Measurements from ENCODE around the gene TTLL11.

TTLL11 gene

DNA sequence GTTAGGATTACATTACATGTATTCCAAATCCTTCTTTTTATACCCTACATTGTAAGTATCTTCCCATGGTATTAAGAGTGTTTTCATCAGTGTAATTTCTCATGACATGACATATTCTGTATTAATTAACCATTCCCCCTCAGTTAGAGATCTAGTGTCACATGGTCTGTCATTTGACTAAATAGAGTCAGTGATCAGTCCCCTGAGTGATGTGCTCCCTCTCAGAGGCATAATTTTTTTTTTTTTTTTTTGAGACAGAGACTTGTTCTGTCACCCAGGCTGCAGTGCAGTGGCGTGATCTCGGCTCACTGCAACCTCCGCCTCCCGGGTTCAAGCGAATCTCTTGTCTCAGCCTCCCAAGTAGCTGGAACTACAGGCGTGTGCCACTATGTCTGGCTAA lies 218.6 kb downstream of the TTLL11 start:
- no peak for DNase-seq

DNA sequence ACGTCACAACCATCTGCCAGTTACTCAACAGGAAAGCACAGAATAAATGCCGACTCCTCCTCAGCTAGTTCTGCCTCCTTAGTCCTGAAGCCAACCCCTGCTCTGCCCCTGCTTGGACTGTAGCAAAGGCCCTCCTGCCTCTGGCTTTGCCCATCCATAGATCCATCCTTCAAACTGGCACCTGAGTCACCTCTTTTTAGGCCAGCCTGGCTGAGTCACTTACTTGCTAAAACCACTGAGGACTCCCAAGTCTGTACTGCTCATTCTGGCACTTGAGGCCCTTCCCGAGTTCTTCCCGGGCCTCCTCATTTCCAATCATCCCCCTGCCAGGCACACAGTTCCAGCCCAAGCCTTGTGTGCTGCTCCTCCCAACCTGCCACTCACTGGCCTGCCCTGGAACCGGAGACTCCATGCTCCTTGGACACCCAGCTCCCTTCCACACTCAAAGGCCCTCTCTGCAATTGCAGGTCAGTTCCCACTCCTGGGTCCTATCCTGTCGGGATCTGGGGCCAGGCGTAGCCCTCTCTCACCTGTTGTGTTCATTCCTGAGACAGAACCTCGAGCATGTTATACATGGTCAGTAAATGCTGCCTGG lies 221.6 kb downstream of the TTLL11 start:
- no peak for DNase-seq

DNA sequence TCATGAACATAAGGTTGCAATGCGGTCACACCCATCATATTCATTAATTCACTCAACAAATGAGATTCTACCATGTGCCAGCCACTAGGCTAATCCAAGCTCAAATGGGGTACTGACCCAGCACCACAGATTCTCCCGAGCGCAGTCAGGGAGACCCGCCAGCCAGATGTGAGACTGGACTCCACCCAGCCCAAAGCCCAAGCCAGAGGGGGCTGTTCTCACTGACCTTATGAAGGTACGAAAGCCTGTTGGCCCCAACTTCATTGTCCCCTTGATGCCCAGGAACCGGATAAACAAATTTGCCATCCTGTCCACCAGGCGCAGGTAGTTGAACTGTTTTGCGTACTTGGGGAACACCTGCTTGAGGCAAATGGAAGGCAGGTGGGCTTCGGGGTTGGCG lies 222.8 kb downstream of the TTLL11 start:
- no peak for DNase-seq

DNA sequence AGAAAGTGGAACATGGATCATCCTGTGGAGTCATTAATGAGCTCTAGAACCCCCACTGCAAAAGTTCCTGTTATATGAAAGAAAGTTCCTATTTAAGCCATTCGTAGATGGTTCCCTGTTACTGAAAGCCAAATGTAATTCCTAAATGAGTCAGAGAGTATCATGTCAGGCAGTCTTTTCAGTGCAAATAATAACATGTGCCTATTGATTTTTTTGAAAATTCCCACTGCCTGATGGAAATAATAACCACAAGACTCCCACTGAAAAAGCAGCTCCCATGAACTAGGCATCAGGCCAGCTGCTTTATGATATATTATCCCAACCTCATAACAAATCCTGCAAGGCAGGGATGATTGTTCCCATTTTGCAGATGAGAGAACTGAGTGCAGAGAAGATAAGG lies 224.5 kb downstream of the TTLL11 start:
- DNase-seq, result peak in 2 of 4 experiments; percentile 16 to 32

DNA sequence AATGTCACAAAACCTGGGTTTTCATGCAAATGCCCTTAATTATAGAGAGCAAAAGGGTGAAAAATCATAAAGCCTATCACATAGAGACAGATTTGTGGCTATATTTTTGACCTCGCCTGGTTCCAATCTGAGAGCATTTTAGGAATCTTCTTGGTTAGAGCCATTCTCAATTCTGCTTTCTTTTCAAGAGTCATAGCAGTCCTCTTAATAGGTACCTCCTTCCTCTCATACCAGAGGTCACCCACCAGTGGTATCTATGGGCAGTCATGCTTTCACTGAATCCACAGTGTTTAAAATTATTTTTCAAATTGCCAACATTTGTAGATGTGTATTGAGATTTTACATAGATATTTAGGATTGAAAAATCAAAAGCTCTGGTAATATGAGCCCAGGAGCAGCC lies 226.2 kb downstream of the TTLL11 start:
- DNase-seq, result no peak

DNA sequence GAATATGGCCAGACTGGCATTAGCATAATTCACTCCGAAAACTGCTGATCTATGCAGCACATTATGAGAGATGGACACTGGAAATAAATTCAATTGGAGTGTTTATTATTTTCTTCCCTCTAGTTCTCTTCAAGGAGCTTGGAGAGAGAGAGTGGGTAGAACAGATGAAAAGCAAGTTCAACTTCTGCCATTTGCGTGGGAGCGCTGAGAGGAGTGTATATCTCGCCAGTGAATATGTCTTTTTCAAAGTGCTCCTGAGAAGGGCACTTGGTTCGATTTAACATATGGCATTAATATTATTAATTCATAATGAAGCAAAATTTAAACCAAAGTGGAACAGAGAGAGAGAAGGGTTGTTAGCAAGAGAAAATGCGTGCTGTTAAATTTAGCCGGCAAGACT lies 227.2 kb downstream of the TTLL11 start:
- no peak for DNase-seq

DNA sequence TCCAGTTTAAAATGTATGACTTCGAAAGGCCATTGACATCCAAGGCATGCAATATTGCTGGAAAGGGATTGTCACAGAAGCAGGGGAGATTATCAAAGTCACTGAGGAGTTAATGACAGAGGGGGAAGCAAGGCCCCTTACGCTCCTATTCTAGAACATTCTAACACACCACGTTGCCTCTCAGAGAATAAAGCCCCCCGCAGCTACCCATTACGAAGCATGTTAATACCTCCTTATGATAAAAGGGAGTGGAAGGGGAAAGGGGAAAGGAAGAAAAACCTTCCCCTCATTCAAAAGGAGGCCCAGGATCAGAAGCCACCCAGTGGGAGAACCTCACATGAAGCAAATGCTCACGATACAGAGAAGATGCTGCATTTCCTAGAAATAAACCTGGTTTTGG lies 228.0 kb downstream of the TTLL11 start:
- DNase-seq, result no peak

DNA sequence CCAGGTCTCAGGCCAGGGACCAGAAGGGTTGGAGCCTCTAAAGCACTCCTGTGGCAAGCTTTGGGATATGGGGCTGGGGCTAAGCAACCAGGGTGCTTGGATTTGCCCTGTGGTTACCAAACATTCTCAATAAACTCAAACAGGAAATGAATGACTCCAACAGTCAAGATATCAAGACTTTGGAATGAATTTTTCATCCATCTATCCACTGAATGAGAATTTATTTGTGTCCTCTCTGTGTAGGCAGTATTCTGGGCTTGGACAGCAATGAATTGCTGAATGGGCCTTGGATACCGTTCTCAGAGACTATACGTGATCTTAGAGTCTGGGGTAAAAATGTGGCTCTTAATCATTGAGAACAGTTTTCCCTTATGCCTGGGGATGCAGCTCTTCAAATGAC lies 229.2 kb downstream of the TTLL11 start:
- no peak for DNase-seq

DNA sequence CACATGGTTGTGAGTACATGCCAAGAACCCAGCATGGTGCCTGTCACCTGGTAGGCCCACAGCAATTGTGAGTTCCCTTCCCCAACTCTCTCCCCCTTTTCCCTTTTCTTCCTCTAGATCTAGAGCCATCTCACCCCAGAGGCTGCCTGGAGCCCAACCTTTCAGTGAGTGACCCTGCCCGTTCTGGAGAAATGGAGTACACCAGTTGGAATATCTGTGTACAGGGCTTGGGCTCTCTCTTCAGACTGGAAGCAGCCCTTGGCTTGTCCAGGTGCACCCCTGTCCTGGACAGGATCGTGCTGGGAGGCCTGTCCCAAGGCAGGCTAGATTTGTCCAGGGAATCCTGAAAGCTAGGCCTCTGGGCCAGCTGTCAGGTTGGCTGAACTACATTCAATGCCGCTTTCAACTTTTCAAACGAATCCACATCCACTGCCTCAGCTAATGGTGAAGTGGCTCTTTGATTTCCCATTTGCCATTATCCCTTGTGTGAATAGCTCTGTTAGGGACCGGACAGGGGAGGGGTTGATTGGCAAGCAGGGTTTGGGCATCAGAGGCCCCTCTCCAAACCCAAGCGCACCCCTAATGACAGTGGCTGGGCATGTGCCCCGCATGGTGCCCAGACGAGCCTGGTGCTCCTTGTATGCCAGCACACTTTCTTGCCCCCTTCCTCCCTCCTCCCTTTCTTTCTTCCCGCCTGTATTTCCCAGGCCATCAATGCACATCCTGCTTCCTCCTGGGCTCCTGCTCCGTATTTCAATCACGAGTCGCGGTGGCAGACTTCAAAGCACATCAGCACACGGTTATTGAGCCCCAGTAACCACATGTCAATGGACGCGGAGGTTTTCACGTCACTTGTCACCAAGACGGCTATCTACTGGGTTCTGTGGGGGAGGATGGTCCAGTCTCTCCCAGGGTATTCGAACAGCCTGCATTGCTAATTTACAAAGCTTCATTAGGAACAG lies 230.5 kb downstream of the TTLL11 start:
- DNase-seq, result no peak

DNA sequence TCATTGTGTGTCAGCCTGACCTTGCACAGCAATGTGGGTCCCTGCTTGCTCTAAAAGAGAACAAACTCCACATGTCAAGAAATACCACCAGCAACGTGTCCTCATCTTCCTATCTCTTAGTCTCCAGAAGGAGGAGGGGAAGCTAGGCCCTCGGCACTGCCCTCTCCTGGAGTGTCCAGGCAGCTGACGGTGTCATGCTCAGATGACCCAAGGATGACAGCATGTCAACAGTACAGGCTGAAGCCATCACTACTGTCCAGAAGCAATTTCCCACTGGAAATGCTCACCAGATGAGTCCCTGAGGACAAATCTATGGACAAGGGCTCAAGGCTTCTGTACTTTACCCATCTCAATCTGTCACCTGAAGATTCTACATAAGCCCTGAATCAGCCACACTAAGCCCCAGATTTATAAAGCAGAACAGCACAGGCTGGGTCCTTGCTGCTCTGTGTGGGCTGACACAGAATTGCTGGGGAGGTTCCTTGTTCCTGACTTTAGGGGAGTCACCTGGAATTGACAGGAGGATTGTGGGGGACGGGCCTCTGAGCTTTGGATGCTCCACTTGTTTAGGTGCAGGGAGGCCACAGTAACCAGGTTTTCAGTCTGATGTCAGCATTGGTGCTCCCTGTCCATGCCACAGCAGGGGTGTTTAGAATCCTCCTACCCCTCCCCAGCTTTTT lies 231.5 kb downstream of the TTLL11 start:
- DNase-seq, result peak; percentile 62 to 83 (median 74)

DNA sequence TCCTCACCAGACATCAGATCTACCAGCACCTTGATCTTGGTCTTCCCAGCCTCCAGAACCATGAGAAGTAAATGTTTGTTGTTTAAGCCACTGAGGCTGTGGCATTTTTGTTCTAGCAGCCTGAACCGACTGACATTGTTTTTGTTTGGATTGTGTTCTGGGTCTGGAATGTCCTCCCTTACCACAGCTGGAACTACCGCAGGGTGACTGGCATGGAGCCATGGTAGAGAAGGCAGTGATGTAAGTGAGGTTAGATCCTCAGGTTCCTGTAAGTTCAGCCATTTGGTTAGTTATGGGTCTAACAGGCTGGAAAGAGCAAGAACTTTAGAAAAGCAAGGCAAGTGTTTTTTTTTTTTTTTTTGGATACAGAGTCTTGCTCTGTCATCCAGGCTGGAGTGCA lies 232.4 kb downstream of the TTLL11 start:
- DNase-seq, result no peak

DNA sequence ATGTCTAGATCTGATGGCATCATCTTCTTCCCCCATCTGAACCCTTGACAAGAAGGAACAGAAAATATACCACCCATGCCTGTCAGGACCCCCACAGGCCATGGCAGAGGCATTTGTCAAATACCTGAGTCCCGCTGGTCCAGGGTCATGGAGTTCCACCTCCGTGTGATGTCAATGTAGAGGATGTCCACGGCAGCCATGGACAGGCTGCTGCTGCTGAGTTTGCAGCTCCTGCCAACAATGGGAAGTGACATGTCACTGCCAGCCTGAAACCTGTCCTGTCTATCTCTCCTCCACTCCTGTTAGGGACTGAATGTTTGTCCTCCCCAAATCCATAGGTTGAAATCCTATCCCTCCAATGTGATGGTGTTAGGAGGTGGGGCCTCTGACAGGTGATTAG lies 232.9 kb downstream of the TTLL11 start:
- no peak for DNase-seq

DNA sequence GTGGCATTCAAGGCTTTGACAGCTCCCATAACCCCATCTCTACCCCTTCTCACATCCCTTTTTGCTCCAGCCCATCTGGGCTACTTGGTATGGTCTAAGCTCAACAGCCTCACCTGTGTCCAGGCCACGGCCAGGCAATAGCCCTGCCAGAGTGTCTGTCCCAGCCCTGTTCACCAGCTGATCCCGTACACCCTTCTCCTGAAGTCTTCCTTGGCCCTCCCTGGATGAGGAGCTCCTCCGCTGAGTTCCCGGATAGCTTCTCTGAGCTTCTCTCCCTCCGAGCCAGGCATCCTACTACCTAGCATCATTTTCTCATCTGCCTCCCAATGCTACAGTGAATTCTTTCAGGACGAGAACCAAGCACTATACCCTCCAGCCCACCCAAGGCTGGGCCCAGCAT lies 233.5 kb downstream of the TTLL11 start:
- no peak for DNase-seq

DNA sequence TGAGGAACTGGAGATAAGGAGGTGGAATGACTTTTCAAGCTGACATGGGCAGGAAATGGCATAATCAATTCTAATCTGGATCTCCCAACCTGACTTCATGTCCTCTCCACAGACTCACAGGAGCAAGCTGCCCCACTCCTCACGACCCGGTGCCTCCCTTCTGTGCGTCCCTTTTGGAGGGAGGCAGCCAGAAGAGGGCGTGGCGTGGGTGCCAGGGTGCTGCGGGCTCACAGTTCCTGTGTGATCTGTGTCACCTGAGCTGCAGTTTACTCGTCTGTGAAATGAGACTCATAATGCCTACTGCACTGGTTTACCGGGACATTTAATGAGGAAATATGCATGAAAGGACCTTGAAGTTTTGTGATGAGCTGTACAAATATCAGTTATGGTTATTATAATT lies 234.3 kb downstream of the TTLL11 start:
- DNase-seq, result no peak

DNA sequence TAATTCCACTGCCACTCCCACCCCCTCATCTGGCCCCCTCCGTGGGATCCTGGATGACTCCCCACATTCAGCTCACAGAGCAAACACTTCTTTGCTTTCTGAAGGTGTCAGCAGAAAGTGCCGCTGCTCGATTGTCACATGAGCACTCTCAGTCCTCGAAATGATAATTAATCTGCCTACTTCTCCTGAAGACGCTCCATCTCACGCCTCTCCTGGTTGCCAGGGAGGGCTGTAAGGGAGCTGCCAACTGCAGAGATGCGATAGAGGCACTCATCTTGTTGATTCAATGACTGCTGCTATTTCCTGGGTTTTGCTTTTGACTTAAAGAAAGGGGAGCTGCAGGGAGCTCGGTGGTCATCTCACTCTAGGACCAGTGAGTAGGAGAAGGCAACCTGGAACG lies 235.2 kb downstream of the TTLL11 start:
- no peak for DNase-seq

DNA sequence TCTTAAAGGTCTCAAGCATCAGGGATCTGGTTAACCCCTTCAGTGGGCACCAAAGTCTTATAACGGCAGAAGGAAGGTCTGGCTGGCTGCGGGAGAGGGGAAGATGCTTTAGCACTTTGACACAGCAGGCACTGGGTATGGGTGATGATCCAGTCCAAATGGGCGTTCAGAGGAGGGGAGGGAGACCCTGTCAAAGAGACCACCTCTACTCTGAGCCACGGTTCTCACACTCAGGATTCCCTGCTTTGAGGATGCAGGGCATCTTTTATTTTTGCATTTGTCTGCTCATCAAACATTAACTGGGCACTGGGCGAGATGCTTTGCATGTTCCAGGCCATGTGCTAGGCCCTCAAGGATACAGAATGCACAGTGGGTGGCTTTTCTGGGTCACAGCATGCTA lies 237.6 kb downstream of the TTLL11 start:
- no peak for DNase-seq

DNA sequence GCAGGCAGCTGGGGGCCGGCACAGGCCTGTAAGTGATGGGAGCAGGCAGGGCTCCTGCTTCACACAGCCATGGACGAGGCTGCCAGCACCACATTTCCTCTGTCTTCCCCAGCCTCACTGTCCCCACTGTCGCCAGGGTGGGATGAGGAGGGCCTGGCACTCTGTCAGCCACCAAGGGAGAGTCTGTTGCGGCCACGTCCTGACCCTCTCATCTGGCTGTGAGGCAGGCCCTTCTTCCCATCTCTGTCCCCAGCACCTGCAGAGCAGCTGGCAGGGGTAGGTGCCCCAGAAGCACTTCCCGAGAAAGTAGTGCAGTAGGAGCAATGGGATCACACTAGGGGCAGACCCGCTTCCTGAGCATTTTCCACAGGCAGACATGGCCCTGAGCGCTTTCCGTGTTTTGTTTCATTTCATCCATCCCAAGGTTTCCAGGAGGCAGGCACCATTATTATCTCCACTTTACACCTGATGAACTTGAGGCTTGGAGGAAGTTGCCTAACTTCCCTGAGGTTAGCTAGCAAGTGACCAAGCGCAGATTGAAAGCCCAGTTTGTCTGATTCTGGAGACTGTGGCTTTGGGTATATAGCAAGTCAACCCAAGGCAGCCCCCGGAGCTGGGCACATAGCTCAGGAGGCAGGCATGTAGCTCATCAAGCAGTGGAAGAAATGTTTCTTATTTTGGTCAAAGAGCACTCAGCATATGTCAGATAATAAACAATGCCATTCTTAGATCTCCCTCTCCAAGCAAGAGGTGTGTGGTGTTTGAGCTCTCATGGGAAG lies 239.3 kb downstream of the TTLL11 start:
- DNase-seq, result no peak

DNA sequence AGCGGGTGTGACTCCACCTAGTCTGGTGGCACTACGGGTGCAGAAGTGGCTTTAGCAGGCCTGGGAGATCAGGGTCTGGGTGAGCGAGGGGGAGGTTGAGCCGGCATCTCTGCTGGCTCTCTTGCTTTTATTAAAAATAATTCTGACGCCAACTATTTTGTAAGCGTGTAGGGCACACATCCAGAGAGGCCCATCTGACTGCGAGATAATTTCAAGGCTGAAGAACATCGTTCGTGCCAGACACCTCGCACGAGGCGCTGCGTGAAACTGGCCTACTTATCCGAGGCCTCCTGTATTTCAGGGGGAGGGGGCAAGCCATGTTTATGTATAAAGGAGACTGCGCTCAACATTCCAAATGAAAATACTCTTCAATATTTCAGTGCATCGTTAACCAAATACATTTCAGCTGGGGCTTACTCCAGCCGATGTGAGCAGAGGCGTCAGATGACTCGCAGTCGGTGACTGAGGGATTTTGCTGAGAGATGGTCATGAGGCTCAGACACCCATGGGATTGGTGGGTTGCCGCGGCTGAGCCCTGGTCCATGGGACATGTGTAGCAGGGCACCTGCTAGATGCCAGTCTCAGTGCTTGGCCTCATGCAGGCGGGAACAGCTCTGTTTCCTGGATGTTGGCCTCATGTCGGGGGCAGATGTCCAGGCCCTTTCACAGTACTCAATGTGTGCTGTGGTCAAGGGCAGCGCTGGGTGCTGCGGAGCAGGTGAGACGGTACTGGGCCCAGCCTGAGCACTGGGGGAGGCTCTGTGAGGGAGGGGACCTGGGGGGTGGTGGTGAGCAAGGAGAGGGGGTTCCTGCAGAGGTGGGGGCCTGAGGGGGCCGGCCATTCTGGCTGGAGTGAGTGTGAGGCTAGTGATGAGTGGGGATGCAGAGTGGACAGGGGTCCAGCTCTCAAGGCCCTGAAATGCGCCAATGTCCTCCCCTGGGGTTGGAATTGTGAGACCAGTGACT lies 240.2 kb downstream of the TTLL11 start:
- DNase-seq, result no peak

DNA sequence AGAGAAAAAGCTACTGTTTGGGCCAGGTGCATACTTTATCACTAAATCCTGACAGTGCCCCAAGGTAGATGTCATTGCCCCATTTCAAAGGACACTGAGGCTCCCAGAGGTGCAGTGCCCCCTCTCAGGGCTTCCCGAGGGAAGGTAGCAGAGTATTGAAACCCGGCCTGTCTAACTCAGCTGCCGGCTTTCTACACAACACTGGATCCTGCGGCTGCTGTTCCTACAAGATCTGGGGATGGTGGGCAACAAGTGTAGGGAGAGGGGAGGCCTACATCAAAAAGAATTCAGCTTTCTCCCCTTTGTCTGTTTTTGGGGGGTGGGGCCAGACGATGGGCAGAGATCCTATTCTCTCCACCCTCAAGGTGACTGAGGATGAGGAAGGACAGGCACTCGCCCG lies 240.9 kb downstream of the TTLL11 start:
- no peak for DNase-seq

DNA sequence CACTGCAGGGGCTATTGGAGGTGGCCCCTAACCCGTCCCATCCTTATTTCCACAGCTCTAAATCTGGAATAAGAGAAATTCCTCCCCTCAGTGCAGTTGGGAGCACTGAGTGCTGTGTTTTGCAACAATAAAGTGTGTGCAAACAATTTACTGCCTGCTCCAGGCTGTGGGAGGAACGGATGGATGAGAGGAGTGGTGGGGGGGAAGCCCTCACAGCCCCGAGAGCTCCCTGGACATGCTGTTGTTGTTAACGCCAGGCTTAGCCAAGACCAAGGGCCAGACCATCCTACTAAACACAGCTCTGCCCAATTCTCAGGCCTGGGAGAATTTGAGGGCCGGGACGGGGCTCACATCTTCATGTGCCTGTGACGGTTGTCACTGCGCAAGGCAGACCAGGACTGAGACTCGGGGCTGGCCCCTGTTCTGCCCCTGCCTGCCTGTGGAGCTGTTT lies 241.4 kb downstream of the TTLL11 start:
- DNase-seq, result no peak

DNA sequence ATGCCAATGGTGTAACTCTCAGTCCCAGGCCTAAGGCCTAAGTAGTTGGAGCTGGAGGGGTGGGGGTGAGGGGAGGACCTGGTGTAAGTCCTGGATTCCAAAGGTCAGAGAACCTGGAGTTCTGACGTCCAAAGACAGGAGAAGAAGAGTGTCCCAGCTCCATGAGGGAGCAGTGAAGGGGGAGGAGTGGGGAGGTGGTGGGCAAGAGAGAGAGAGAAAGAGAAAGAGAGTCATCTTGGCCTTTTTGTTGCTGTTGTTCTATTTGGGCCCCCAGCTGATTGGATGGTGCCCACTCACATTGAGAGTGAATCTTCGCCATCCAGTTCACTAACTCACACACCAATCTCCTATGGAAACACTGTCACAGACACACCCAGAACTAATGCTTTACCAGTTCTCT lies 242.7 kb downstream of the TTLL11 start:
- no peak for DNase-seq

DNA sequence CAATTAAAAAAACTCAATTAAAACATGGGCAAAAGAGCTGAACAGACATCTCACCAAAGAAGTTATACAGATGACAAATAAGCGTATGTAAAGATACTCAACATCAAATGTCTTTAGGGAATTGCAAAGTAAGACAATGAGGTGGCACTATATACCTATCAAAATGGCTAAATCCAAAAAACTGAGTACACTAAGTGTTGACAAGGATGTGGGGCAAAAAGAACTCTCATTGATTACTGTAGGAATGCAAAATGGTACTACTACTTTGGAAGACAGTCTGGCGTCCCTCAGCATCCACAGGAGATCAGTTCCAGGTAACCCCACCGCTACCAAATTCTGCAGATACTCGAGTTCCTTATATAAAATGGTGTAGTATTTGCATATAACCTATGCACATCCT lies 243.6 kb downstream of the TTLL11 start:
- DNase-seq, result no peak
